Esophagus muscularis mucosa (tissue), 3 donors: ENCODE measurements around the gene ANKRD27.

Source experiments
- POLR2A ChIP-seq: fragments of 450-650 bp; IDR thresholded peaks from one replicate; pipeline ENCODE4 v1.6.1; 2017; ENCODE audit warnings: antibody characterized with exemption, moderate library complexity, mild to moderate bottlenecking, low read depth
- POLR2AphosphoS5 ChIP-seq, 2 donors: sonication (generic); formaldehyde crosslinking; IDR thresholded peaks; one replicate each; pipeline ENCODE4 v1.6.1; 2017; ENCODE audit warnings: antibody characterized with exemption in 2 of 2
- TF ChIP-seq, protein P1 (sequence below), 3 experiments: fragments of 200-600 bp in 2 of 3; fragments of 450-650 bp in 1 of 3; sonication (generic) in 2 of 3; IDR thresholded peaks; one replicate each; pipeline ENCODE4 v1.5.1; 2017 to 2019; ENCODE audit warnings: antibody characterized with exemption in 3 of 3, mild to moderate bottlenecking in 2 of 3, moderate library complexity in 1 of 3

DNA sequence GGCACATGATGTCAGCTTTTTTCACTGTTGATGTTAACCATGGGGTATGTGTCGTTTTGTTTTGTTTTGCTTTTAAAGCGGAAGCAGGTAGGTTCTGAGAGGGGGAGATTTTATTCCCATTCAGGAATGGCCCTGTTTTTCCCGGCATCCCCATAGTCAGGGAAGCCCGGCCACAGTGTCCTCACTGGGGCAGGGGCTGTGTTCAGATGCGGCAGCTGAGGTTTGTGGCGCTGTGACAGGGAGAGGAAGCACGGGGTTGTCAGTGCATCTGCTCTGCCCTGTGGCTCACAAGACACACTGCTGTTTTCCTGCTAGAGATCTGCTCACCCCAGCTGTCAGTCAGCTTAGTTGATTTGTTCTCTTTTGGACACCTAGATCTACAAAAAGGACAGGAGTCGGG lies 27.6 kb downstream of the ANKRD27 start:
- TF ChIP-seq, protein P1, sequence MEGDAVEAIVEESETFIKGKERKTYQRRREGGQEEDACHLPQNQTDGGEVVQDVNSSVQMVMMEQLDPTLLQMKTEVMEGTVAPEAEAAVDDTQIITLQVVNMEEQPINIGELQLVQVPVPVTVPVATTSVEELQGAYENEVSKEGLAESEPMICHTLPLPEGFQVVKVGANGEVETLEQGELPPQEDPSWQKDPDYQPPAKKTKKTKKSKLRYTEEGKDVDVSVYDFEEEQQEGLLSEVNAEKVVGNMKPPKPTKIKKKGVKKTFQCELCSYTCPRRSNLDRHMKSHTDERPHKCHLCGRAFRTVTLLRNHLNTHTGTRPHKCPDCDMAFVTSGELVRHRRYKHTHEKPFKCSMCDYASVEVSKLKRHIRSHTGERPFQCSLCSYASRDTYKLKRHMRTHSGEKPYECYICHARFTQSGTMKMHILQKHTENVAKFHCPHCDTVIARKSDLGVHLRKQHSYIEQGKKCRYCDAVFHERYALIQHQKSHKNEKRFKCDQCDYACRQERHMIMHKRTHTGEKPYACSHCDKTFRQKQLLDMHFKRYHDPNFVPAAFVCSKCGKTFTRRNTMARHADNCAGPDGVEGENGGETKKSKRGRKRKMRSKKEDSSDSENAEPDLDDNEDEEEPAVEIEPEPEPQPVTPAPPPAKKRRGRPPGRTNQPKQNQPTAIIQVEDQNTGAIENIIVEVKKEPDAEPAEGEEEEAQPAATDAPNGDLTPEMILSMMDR (IDR thresholded peaks at IDR 0.05) = no peak
- TF ChIP-seq POLR2AphosphoS5 (IDR thresholded peaks at IDR 0.05) (no peak), POLR2A (no peak)
